Panc1 (cell line): Measurements from ENCODE around the gene SGK1. TPM values are rescaled to one million over a fixed set of nuclear protein-coding genes. Genes with fewer than 3 reads are reported as not detected.

Experiments
- ATAC-seq: fragments of 200-7000 bp; cut with Tn5 transposase; 2 replicates; pipeline ENCODE4 v1.9.1; 2020; ENCODE audit warnings: mild to moderate bottlenecking, moderate library complexity
- BruUV-seq: library from RNA; stranded (reverse); fragments of 400-500 nt; replicated peaks from 2 replicates; lab custom pipeline; 2021; lab: Mats Ljungman, UMichigan
- CTCF ChIA-PET: fragments of 300-600 bp; sonication (Branson Sonifier 250); formaldehyde crosslinking; loops from one replicate; lab custom pipeline; 2022; ENCODE audit warnings: antibody characterized with exemption; lab: Charles Lee
- POLR2A ChIA-PET: fragments of 300-600 bp; sonication (Branson Sonifier 250); formaldehyde crosslinking; loops from one replicate; lab custom pipeline; 2022; ENCODE audit warnings: antibody characterized with exemption; lab: Charles Lee
- DNase-seq: peaks from one replicate; pipeline ENCODE4 v3.0.0-alpha.2; 2010; ENCODE audit warnings: low read depth, low spot score
- H3K27ac ChIP-seq: 2 replicates; pipeline ENCODE4 v1.5.1; 2011; ENCODE audit warnings: mild to moderate bottlenecking, low read length, inconsistent platforms
- H3K27me3 ChIP-seq: fragments of 200-500 bp; sonication (Bioruptor generic); 2 replicates; pipeline ENCODE4 v1.6.0; 2014; ENCODE audit warnings: low read length, inconsistent platforms; ENCODE audit not compliant: control insufficient read depth, insufficient read depth
- H3K36me3 ChIP-seq: fragments of 200-500 bp; sonication (Bioruptor generic); 2 replicates; pipeline ENCODE4 v1.5.1; 2014; ENCODE audit warnings: inconsistent platforms, mild to moderate bottlenecking, low read length, moderate library complexity; ENCODE audit not compliant: control insufficient read depth, insufficient read depth
- H3K4me1 ChIP-seq: 2 replicates; pipeline ENCODE4 v1.5.1; 2011; ENCODE audit warnings: inconsistent platforms, mild to moderate bottlenecking, low read length, moderate library complexity; ENCODE audit not compliant: control insufficient read depth, insufficient read depth
- H3K4me3 ChIP-seq, 2 experiments: 2 replicates each; pipeline ENCODE4 v1.5.1; 2011 to 2012; ENCODE audit warnings: low read depth in 2 of 2, low read length in 2 of 2, mild to moderate bottlenecking in 2 of 2, inconsistent platforms in 1 of 2, moderate library complexity in 1 of 2
- H3K9me3 ChIP-seq: fragments of 200-500 bp; sonication (Bioruptor generic); 2 replicates; pipeline ENCODE4 v1.5.1; 2014; ENCODE audit warnings: low read depth, mild to moderate bottlenecking, inconsistent platforms, low read length, moderate library complexity; ENCODE audit not compliant: control insufficient read depth, insufficient read depth
- CTCF ChIP-seq: fragments of 450-650 bp; IDR thresholded peaks from 2 replicates; pipeline ENCODE4 v1.5.1; 2017; ENCODE audit warnings: mild to moderate bottlenecking
- POLR2AphosphoS5 ChIP-seq: IDR thresholded peaks from 2 replicates; pipeline ENCODE4 v1.6.1; 2012; ENCODE audit warnings: mild to moderate bottlenecking, low read depth, low read length, moderate library complexity
- REST ChIP-seq, 2 experiments: IDR thresholded peaks; 2 replicates each; pipeline ENCODE4 v1.6.1; 2011 to 2012; ENCODE audit warnings: low read depth in 2 of 2, control low read depth in 1 of 2, low read length in 1 of 2, mild to moderate bottlenecking in 1 of 2, moderate library complexity in 1 of 2; ENCODE audit not compliant: insufficient read depth in 1 of 2
- SIN3A ChIP-seq: IDR thresholded peaks from 2 replicates; pipeline ENCODE4 v1.6.1; 2012; ENCODE audit warnings: low read depth, mild to moderate bottlenecking, low read length, moderate library complexity, borderline replicate concordance; ENCODE audit not compliant: insufficient read depth
- TCF7L2 ChIP-seq: IDR thresholded peaks from 2 replicates; pipeline ENCODE4 v1.6.1; 2011; ENCODE audit warnings: mild to moderate bottlenecking, low read depth, low read length, inconsistent platforms
- in situ Hi-C: cut with HindIII; loops from 2 replicates; pipeline ENCODE4 v1.10.0; 2016; ENCODE audit warnings: low sequenced_read_pairs, low pct_unique_long_range_greater_than_20kb
- intact Hi-C: fragments of 100-400 bp; cut with micrococcal nuclease; formaldehyde crosslinking; loops from one replicate; pipeline ENCODE4 v1.10.0; 2022; ENCODE audit not compliant: unreplicated experiment
- total RNA-seq: library from RNA; stranded (reverse); gene quantifications from one replicate; pipeline ENCODE4 v1.2.1, GENCODE V29; 2021; ENCODE audit not compliant: unreplicated experiment

Gene SGK1
- total RNA-seq, 1 experiment from 2014 or later = 7.5 TPM

GRCh38 chr6:134172706-134173365 is 145.1 kb downstream of the SGK1 start:
- peaks cover 14% of the 10 kb centered on the region for H3K4me1 ChIP-seq
- no peak overlapping the region for H3K27ac ChIP-seq
- no peak for TF ChIP-seq POLR2AphosphoS5
- no peaks in the 10 kb centered on the region for H3K9me3 ChIP-seq
- H3K36me3 ChIP-seq = no peaks in the 10 kb centered on the region
- BruUV-seq = no TSS peak
- H3K4me3 ChIP-seq = peak overlapping the region in 1 of 2 experiments; percentile 69; a peak in 2 of 4 replicates
- ChIA-PET POLR2A (no interaction called here), CTCF (no interaction called here)
- ATAC-seq (no peak), DNase-seq (no peak)
- in situ Hi-C loops = no loop called here
- H3K27me3 ChIP-seq = no peaks in the 10 kb centered on the region; the same call in 1 of the 2 replicates
- intact Hi-C loops = no loop called here

- Histone ChIP-seq H3K36me3 (no peaks in the 10 kb centered on the region), H3K9me3 (no peaks in the 10 kb centered on the region), H3K4me3 (peak overlapping the region in 1 of 2 experiments; percentile 69; a peak in 1 of 4 replicates), H3K4me1 (peaks cover 8% of the 10 kb centered on the region), H3K27me3 (no peaks in the 10 kb centered on the region; the same call in 1 of the 2 replicates), H3K27ac (no peak overlapping the region)
- POLR2A ChIA-PET = no interaction called here
- DNase-seq (no peak), ATAC-seq (no peak)
- TF ChIP-seq SIN3A (no peak), TCF7L2 (no peak), POLR2AphosphoS5 (no peak), CTCF (no peak), REST (IDR thresholded peaks at IDR 0.05; ENCODE audit: insufficient read depth in 1 of 2, low read depth in 2 of 2, low read length in 1 of 2) (no peak)
- BruUV-seq = no TSS peak
- intact Hi-C loops = no loop called here
- in situ Hi-C loops = no loop called here
- CTCF ChIA-PET = no interaction called here
Observed at GRCh38 chr6:134172020-134172705, 145.7 kb downstream of the SGK1 start.

- in situ Hi-C loops (no loop called here), intact Hi-C loops (no loop called here)
- no peak for ATAC-seq
- DNase-seq = no peak
- Histone ChIP-seq H3K4me3 (no peak overlapping the region), H3K27me3 (no peaks in the 10 kb centered on the region; the same call in 1 of the 2 replicates), H3K27ac (no peak overlapping the region), H3K9me3 (no peaks in the 10 kb centered on the region), H3K4me1 (peaks cover 8% of the 10 kb centered on the region), H3K36me3 (no peaks in the 10 kb centered on the region)
- no peak for TF ChIP-seq POLR2AphosphoS5
- TF ChIP-seq CTCF = no peak
- TF ChIP-seq SIN3A = no peak
- no peak for TF ChIP-seq REST (IDR thresholded peaks at IDR 0.05; ENCODE audit: insufficient read depth in 1 of 2, low read depth in 2 of 2, low read length in 1 of 2)
- no peak for TF ChIP-seq TCF7L2
- CTCF ChIA-PET = no interaction called here
- POLR2A ChIA-PET = no interaction called here
- BruUV-seq = no TSS peak
Observed at GRCh38 chr6:134171517-134171916, 146.4 kb downstream of the SGK1 start.
